Fibroblast of skin of left quadriceps (primary cell): ENCODE measurements around the gene SLC66A2.
A peak's percentile ranks its signal among the peaks of the same experiment; 100 is the strongest.
"Not testable (repeated sequence)": the region's sequence is repeated elsewhere in the genome, so short reads cannot be mapped to it uniquely, and the experiment has no call there.

Source experiments
- DNase-seq, 2 experiments: peaks; one replicate each; pipeline ENCODE4 v3.0.0-alpha.2; 2013; ENCODE audit warnings: low read depth in 2 of 2

The SLC66A2 gene

DNA sequence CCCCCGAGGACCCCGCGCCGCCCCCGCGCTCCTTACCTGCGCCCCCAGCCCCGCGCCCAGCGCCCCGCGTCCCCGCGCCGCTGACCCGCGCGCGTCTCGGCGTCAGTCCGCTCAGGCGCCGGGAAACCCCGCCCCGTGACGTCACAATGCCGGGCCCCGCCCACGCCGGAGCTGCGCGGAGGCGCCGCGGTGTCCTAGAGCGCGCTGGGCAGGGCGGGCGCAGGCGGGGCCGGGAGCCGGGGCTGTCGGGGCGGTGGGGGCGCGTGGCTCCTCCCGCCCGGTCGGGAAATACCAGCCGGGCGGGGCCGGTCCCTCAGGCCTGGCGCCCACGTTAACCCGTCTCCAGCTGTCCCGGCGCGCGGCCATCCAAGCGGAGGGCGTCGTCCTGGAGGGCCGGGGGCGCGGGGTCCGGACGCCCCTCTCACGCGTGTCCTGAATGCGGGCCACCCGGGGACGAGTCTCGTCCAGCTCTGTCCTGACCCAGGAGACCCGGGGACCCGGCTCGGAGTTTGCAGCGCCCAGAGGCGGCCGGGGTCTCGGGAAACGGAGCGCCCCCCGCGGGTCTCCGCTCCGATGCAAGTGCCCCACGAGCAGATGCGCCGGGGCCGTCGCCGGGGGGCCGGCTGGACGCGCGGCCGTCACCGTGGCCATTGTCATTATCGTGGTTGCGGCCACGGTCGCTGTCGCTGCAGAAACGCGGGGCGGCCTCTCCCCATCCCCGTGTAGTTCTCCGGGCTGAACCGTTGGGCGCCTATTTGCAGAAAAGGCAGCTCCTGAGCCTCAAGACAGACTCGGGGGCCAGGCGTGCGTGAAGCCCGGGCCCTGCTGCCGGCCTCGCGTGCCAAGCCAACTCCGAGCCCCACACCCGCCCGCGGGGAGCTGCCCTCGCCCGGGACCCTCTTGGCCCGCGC is at the start of gene SLC66A2:
Gene SLC66A2, minus strand, starts transcription at position 109 of the 911 bp plus-strand sequence. CDS start 727 bp downstream, outside the sequence.
- DNase-seq = peak; percentile 68

DNA sequence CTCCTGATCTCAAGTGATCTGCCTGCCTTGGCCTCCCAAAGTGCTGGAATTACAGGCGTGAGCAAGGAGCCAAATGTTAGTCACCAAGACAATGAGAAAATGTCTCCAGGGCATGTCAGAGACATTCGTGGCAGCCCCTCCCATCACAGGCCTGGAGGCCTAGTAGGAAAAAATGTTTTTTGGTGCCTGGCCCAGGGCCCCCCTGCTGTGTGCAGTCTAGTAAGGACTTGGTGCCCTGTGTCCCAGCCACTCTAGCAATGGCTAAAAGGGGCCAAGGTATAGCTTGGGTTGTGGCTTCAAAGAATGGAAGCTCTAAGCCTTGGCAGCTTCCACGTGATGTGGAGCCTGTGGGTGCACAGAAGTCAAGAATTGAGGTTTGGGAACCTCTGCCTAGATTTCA is 49.4 kb upstream of the SLC66A2 start:
- DNase-seq = no peak

DNA sequence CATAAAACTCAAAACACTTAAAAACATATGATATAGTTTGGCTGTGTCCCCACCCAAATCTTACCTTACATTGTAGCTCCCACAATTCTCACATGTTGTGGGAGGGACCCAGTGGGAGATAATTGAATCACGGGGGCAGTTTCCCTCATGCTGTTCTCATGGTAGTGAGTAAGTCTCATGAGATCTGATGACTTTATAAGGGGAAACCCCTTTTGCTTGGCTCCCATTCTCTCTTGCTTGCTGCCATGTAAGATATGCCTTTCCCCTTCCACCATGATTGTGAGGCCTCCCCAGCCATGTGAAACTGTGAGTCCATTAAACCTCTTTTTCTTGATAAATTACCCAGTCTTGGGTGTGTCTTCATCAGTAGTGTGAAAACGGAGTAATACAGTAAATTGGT is 48.2 kb upstream of the SLC66A2 start:
- not testable (repeated sequence) for DNase-seq

GRCh38 chr18:79991494-79991893 is 40.0 kb upstream of the SLC66A2 start:
- no peak for DNase-seq

DNA sequence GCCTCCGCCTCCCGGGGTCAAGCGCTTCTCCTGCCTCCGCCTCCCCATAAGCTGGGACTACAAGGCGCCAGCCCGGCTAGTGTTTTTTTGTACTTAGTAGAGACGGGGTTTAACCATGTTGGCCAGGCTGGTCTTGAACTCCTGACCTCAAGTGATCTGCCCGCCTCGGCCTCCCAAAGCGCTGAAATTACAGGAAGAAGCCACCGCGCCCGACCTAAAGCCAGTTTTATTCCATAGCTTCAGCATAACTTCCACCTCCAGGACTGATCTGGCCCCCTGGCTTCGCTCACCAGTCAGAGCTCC is 37.7 kb upstream of the SLC66A2 start:
- no peak for DNase-seq

- DNase-seq = peak; percentile 59 to 64
Observed at GRCh38 chr18:79988451-79989194, 37.2 kb upstream of the SLC66A2 start, which contains the start of gene TXNL4A. TXNL4A (minus strand) TSS chr18:79988563; CDS start chr18:79988392, 171 bp downstream.

- DNase-seq = peak in 1 of 2 experiments; percentile 3
Observed at GRCh38 chr18:79988071-79988450, 36.6 kb upstream of the SLC66A2 start.

- DNase-seq = no peak
Observed at GRCh38 chr18:79987566-79987965, 36.1 kb upstream of the SLC66A2 start.

DNA sequence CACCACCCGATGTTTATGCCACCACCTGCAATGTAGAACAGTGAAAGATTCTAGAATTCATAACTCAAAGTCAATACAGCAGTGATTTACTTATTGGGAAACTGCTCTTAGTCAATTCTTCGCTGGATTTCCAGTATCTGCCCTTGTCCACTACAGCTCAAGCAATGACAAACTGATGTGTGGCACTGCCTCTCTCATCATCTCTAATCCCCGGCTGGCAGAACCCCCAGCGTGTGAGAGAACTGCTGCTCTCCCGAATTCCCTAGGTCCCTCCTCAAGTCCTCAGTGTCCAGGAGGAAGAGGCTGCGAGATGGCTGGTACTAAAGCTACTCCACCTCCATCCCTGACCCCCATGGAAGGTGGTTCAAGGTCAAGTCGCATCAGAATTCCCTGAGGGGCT is 35.3 kb upstream of the SLC66A2 start:
- no peak for DNase-seq

DNA sequence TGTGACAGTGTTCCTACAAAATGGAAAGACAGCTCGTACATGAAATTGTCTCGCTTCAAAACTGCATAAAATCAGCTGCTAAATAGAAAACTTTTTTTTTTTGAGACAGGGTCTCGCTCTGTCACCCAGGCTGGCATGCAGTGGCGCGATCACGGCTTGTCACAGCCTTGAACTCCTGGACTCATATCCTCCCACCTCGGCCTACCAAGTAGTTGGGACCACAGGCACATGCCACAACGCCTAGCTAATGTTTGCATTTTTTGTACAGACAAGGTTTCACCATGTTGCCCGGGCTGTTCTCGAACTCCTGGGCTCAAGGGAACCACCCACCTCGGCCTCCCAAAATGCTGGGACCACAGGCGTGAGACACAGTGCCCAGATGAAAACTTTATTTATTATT is 33.7 kb upstream of the SLC66A2 start:
- no peak for DNase-seq

GRCh38 chr18:79983793-79984192 is 32.3 kb upstream of the SLC66A2 start:
- DNase-seq = no peak

- no peak for DNase-seq
Observed at GRCh38 chr18:79983253-79983652, 31.8 kb upstream of the SLC66A2 start.

- no peak for DNase-seq
Observed at GRCh38 chr18:79982736-79983135, 31.3 kb upstream of the SLC66A2 start.

GRCh38 chr18:79980585-79980984 is 29.1 kb upstream of the SLC66A2 start:
- no peak for DNase-seq

- no peak for DNase-seq
Observed at GRCh38 chr18:79979843-79980242, 28.4 kb upstream of the SLC66A2 start.

- no peak for DNase-seq
Observed at GRCh38 chr18:79975985-79976680, 24.7 kb upstream of the SLC66A2 start.

- no peak for DNase-seq
Observed at GRCh38 chr18:79975043-79975442, 23.6 kb upstream of the SLC66A2 start.

DNA sequence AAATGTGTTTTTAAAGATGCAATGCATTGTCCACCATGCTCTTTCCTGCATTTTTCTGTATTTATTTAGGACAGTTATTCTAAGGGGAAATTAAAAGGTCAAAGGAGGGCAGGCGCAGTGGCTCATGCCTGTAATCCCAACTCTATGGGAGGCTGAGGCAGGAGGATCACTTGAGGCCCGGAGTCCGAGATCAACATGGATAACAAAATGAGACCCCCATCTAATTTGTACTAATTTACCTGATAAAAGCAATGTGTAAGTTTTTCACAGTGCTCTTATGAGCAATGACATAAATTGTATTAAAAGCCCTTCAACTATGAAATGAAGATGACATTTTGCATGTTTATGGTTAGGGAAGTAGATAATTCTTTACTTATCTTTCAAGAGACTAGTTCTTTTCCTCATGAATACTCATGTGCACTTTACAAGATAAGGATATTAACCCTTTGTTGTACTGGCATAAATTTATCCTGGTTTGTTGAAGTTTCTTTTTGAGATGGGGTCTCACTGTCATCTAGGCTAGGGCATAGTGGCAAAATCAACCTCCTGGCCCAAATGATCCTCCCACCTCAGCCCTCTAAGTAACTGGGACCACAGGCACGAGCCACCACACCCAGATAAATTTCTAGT is 22.7 kb upstream of the SLC66A2 start:
- DNase-seq = no peak

DNA sequence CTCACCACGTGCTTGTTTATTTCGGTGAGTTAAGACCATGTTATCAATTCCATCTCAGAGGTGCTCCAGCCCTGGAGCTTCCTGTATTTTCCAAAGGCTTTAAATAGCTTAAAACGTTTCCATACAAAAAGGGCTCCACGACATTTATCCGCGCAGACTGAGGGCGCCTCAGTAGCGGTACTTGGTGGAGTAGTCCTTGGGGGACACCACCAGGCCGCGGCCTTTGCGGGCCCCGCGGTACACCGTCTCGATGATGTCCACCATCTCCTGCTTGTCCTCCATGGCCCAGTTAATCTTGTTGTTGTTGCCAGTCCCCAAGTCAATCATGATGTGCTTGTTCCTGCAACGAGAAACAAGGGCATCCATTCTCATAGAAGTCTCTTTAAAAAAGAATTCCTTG is 22.1 kb upstream of the SLC66A2 start:
- DNase-seq = no peak

- no peak for DNase-seq
Observed at GRCh38 chr18:79972720-79973119, 21.3 kb upstream of the SLC66A2 start.

DNA sequence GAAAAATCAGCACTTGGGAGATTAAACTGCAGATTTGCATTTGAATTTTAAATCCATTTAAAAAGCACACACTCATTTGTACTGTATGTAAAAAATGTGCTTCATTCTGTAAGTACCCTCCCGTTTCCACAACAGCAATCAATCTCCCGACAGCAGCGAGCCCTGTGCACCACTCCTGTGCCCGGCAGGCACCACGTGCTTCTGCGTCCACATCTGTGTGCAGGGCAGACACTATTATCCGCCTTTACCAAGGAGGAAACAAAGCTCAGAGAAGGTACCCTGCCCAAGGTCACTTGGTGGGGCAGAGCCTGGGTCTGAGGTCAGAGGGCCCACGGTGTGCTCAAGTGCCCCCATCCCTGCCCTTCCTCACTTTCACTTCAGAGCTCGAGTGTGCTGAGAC is 20.5 kb upstream of the SLC66A2 start:
- DNase-seq = no peak
